ENCODE measurements around the gene LIN28B. TPM values are rescaled to one million over a fixed set of nuclear protein-coding genes. Genes with fewer than 3 reads are reported as not detected.
"Not testable (repeated sequence)": the region's sequence is repeated elsewhere in the genome, so short reads cannot be mapped to it uniquely, and the experiment has no call there.

The LIN28B gene
- total RNA-seq, 1 donor from 2014 or later: not detected

- Histone ChIP-seq H3K9me3 (no peaks in the 10 kb centered on the region), H3K4me1 (no peaks in the 10 kb centered on the region), H3K27ac (no peak overlapping the region), H3K27me3 (peaks cover 6% of the 10 kb centered on the region), H3K4me3 (no peak overlapping the region), H3K36me3 (no peaks in the 10 kb centered on the region)
- no peak for DNase-seq (ENCODE audit: low spot score in 2 of 2)
- intact Hi-C loops (cut with DNase I): no loop called here
- TF ChIP-seq, protein P1, sequence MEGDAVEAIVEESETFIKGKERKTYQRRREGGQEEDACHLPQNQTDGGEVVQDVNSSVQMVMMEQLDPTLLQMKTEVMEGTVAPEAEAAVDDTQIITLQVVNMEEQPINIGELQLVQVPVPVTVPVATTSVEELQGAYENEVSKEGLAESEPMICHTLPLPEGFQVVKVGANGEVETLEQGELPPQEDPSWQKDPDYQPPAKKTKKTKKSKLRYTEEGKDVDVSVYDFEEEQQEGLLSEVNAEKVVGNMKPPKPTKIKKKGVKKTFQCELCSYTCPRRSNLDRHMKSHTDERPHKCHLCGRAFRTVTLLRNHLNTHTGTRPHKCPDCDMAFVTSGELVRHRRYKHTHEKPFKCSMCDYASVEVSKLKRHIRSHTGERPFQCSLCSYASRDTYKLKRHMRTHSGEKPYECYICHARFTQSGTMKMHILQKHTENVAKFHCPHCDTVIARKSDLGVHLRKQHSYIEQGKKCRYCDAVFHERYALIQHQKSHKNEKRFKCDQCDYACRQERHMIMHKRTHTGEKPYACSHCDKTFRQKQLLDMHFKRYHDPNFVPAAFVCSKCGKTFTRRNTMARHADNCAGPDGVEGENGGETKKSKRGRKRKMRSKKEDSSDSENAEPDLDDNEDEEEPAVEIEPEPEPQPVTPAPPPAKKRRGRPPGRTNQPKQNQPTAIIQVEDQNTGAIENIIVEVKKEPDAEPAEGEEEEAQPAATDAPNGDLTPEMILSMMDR (IDR thresholded peaks at IDR 0.05): no peak
These were observed 121.4 kb downstream of the LIN28B start for GRCh38 chr6:105078386-105078708.

DNA sequence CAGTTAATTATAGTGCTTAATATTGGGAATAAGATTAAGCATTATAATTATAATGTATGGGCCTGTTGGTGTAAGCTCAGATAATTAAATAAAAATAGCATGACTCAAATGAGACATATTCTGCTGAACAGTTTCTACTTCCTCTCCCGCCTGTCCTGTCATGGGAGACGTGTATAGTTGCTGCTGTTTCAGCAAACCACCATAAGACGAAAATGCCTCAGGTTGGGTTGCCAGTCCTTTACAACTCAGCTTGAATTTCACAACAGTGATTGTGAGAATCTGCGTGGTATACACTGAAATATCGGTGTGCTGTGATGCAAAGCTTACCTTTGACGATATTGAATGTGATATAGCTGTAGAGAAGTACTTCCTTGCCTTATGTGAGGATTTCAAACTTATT is 123.4 kb downstream of the LIN28B start:
- H3K4me3 ChIP-seq: no peak overlapping the region
- intact Hi-C loops (cut with DNase I): no loop called here
- DNase-seq (ENCODE audit: low spot score in 2 of 2): no peak
- no peaks in the 10 kb centered on the region for H3K9me3 ChIP-seq
- H3K27ac ChIP-seq: no peak overlapping the region
- TF ChIP-seq, protein P1 (IDR thresholded peaks at IDR 0.05): no peak
- H3K27me3 ChIP-seq: peaks cover 6% of the 10 kb centered on the region
- no peaks in the 10 kb centered on the region for H3K4me1 ChIP-seq
- H3K36me3 ChIP-seq: no peaks in the 10 kb centered on the region

- H3K36me3 ChIP-seq; H3K4me3 ChIP-seq; intact Hi-C loops (cut with DNase I); H3K27me3 ChIP-seq; H3K27ac ChIP-seq; H3K4me1 ChIP-seq; H3K9me3 ChIP-seq; DNase-seq (ENCODE audit: low spot score in 2 of 2): not testable (repeated sequence)
These were observed 124.8 kb downstream of the LIN28B start for GRCh38 chr6:105081662-105082061.

DNA sequence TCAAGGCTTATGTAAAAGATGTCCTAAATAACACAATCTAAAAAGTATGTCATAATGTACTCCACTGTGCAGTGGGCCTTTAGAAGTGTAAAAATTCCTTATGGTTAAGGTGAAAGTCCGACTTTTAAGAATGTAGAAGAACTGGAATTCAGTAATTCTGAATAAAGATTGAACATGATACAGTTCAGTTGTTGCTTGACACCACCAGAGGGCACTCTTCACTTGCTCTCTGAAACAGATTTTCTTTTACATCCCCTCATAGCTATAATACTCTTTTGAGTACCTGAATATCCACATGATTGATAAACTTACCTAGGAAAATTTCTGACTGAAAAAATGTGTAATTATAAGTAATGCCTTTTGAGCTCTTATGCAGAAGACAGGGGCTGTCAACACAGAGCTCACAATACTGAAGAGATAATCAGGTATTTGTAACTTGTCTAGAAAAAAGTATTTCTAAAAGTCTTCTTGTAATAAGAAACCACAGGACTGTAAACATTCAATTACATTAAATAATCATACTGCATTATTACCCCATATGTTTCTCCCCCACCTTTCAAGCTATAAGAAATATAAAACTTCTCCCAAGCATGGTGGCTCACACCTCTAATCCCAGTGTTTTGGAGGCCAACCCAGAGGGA is 130.8 kb downstream of the LIN28B start:
- TF ChIP-seq, protein P1 (IDR thresholded peaks at IDR 0.05): peak; percentile 47 to 83 (median 68)
- Histone ChIP-seq H3K4me1 (peaks cover 0 to 5% of the 10 kb centered on the region in 2 donors), H3K27me3 (no peaks in the 10 kb centered on the region), H3K27ac (no peak overlapping the region), H3K4me3 (no peak overlapping the region), H3K36me3 (no peaks in the 10 kb centered on the region), H3K9me3 (no peaks in the 10 kb centered on the region)
- intact Hi-C loops (cut with DNase I): loop anchor here (2.0 kb wide), 2 partner anchors 315 to 339 kb away; partner anchors contain the start of gene PREP
- DNase-seq (ENCODE audit: low spot score in 2 of 2): no peak

DNA sequence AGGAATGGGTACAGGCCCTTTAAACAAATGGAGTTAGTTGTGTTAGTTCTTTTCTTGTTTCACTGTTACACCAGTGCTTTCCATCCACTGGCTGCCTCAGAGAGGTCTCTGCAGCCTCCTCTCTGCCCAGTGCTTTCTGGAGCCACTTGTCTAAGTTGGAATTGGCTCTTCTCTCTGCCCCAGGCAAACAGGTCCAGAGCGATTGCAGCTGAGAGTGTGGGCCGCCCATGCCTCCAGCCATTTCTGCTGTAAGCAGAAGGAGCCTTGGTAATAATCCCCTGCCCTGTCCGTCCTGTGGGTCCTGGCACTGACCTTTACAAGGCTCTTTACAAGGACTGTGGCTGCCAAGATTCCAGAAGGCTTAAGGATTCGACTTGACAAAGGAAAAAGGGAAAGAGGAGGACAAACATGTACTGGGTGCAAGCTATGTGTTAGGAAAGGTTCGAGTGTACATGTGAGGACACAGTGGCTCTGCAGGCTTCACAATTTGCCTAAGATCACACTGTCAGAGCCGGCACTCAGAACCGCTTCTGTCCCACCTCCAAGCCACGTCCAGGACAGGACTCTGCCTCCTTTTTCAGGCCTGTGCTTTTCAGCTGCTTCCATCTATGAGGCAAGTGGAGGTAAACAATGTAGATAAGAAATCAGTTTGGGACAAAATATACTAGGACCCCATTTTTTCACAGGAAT is 134.4 kb downstream of the LIN28B start:
- TF ChIP-seq, protein P1 (IDR thresholded peaks at IDR 0.05): no peak
- no peak for DNase-seq (ENCODE audit: low spot score in 2 of 2)
- intact Hi-C loops (cut with DNase I): no loop called here
- H3K27me3 ChIP-seq: no peaks in the 10 kb centered on the region
- H3K36me3 ChIP-seq: no peaks in the 10 kb centered on the region
- H3K9me3 ChIP-seq: no peaks in the 10 kb centered on the region
- peaks cover 0 to 5% of the 10 kb centered on the region in 2 donors for H3K4me1 ChIP-seq
- no peak overlapping the region for H3K4me3 ChIP-seq
- no peak overlapping the region for H3K27ac ChIP-seq

DNA sequence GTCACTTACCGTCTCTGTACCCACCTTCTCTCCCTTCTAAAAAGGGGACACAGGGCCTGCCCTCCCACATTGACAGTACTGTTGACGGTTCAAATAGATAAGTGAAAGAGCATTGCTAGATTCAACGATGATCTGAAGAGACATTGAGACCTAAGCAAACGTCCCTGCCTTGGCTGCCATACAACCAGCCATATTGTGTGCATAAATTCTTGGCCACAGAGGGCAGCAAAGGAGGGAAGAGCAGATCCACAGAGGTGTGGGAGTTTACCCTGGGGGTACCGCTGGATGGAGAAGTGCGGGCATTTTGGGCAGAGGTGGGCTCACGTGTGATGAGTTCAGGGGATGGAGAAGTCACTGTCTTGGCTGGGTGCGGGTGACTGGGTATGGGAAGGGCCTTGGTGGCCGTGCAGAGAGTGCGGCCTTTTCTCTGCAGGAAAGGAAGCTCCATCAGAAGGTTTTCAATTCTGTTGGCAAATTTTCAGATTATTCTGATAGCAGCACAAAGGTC is 137.3 kb downstream of the LIN28B start:
- intact Hi-C loops (cut with DNase I): no loop called here

More for the DNA sequence above, 137.3 kb downstream of the LIN28B start:
- no peaks in the 10 kb centered on the region for H3K27me3 ChIP-seq
- peaks cover 0 to 10% of the 10 kb centered on the region in 2 donors for H3K36me3 ChIP-seq
- TF ChIP-seq, protein P1 (IDR thresholded peaks at IDR 0.05): no peak
- DNase-seq (ENCODE audit: low spot score in 2 of 2): no peak
- no peak overlapping the region for H3K27ac ChIP-seq
- H3K9me3 ChIP-seq: no peaks in the 10 kb centered on the region
- no peak overlapping the region for H3K4me3 ChIP-seq
- H3K4me1 ChIP-seq: peaks cover 0 to 5% of the 10 kb centered on the region in 2 donors
